ENCODE results near the gene DNAJB9. TPM values are rescaled to one million over a fixed set of nuclear protein-coding genes. Genes with fewer than 3 reads are reported as not detected.

Gene DNAJB9
- total RNA-seq, 4 donors from 2014 or later: 24.2 to 96.6 (median 67.8) TPM

- no peak for ATAC-seq
- no peaks in the 10 kb centered on the region for H3K9me3 ChIP-seq
- no peak overlapping the region for H3K4me3 ChIP-seq
- no peak overlapping the region for H3K27ac ChIP-seq
- TF ChIP-seq POLR2A (IDR thresholded peaks at IDR 0.05) (no peak), CTCF (IDR thresholded peaks at IDR 0.05 in 4 of 5, conservative IDR thresholded peaks at IDR 0.05 in 1 of 5) (no peak)
- in situ Hi-C loops (cut with MboI; ENCODE audit: low sequenced_read_pairs in 4 of 4): no loop called here
- peaks cover 0 to 40% of the 10 kb centered on the region in 2 donors for H3K36me3 ChIP-seq
- peaks cover 15 to 28% of the 10 kb centered on the region in 2 donors for H3K4me1 ChIP-seq
- intact Hi-C loops (cut with DNase I; ENCODE audit: low total_unique reads): no loop called here
- no peaks in the 10 kb centered on the region for H3K27me3 ChIP-seq
- DNase-seq: no peak
These were observed 5.5 kb downstream of the DNAJB9 start for GRCh38 chr7:108575156-108575555.

- in situ Hi-C loops (cut with MboI; ENCODE audit: low sequenced_read_pairs in 4 of 4): no loop called here
- ATAC-seq (no peak), DNase-seq (no peak)
- no peak overlapping the region for H3K4me3 ChIP-seq
- peaks cover 0 to 43% of the 10 kb centered on the region in 2 donors for H3K36me3 ChIP-seq
- no peak overlapping the region for H3K27ac ChIP-seq
- no peaks in the 10 kb centered on the region for H3K9me3 ChIP-seq
- intact Hi-C loops (cut with DNase I; ENCODE audit: low total_unique reads): no loop called here
- H3K4me1 ChIP-seq: peaks cover 13 to 25% of the 10 kb centered on the region in 2 donors
- TF ChIP-seq CTCF (IDR thresholded peaks at IDR 0.05 in 4 of 5, conservative IDR thresholded peaks at IDR 0.05 in 1 of 5) (no peak), POLR2A (IDR thresholded peaks at IDR 0.05) (no peak)
- H3K27me3 ChIP-seq: no peaks in the 10 kb centered on the region
These were observed 6.4 kb downstream of the DNAJB9 start for GRCh38 chr7:108576116-108576515.

- no peak for DNase-seq
- H3K4me3 ChIP-seq: no peak overlapping the region
- no peak for TF ChIP-seq CTCF (IDR thresholded peaks at IDR 0.05 in 4 of 5, conservative IDR thresholded peaks at IDR 0.05 in 1 of 5)
- no peak for TF ChIP-seq POLR2A (IDR thresholded peaks at IDR 0.05)
- H3K36me3 ChIP-seq: peaks cover 0 to 32% of the 10 kb centered on the region in 2 donors
- intact Hi-C loops (cut with DNase I; ENCODE audit: low total_unique reads) (no loop called here), in situ Hi-C loops (cut with MboI; ENCODE audit: low sequenced_read_pairs in 4 of 4) (no loop called here)
- H3K27me3 ChIP-seq: no peaks in the 10 kb centered on the region
- H3K9me3 ChIP-seq: no peaks in the 10 kb centered on the region
- ATAC-seq: no peak
- no peak overlapping the region for H3K27ac ChIP-seq
- peaks cover 0 to 5% of the 10 kb centered on the region in 2 donors for H3K4me1 ChIP-seq
These were observed 9.3 kb downstream of the DNAJB9 start for GRCh38 chr7:108578937-108579336.

GRCh38 chr7:108580298-108580697 is 10.6 kb downstream of the DNAJB9 start:
- in situ Hi-C loops (cut with MboI; ENCODE audit: low sequenced_read_pairs in 4 of 4): no loop called here
- H3K27ac ChIP-seq: no peak overlapping the region
- DNase-seq (no peak), ATAC-seq (no peak)
- TF ChIP-seq CTCF (IDR thresholded peaks at IDR 0.05 in 4 of 5, conservative IDR thresholded peaks at IDR 0.05 in 1 of 5) (no peak), POLR2A (IDR thresholded peaks at IDR 0.05) (no peak)
- H3K4me3 ChIP-seq: no peak overlapping the region
- H3K36me3 ChIP-seq: peaks cover 0 to 18% of the 10 kb centered on the region in 2 donors
- intact Hi-C loops (cut with DNase I; ENCODE audit: low total_unique reads): no loop called here
- no peaks in the 10 kb centered on the region for H3K4me1 ChIP-seq
- H3K27me3 ChIP-seq: no peaks in the 10 kb centered on the region
- no peaks in the 10 kb centered on the region for H3K9me3 ChIP-seq

All from gastrocnemius medialis (tissue), 4 donors.